GM19043 (cell line): ENCODE results near the gene PTCH1.

Experiments used
- ATAC-seq: cut with Tn5 transposase; IDR thresholded peaks from one replicate; pipeline ENCODE4 v1.9.1; 2021; ENCODE audit warnings: low read depth; ENCODE audit not compliant: unreplicated experiment

PTCH1 gene

GRCh38 chr9:95477441-95477840 lies 39.3 kb downstream of the PTCH1 start:
- no peak for ATAC-seq

DNA sequence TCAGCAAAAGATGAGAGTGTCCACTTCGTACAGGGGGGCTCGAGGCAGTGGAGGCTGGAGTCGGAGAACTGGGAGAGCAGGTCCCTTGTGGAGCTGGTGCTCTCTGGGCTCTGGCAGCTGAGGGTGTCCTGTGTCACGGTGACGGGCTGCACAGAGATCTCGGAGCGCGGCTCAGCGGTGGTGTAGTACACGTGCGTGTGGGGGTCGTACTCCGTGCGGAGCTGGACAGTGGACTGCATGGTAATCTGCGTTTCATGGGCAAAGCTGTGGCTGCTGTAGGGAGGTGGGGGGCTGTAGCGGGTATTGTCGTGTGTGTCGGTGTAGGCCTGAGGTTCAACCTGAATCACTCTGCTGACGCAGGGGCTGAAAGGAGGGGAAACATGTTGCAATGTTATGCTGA lies 48.0 kb downstream of the PTCH1 start:
- no peak for ATAC-seq

GRCh38 chr9:95465115-95465514 lies 51.7 kb downstream of the PTCH1 start:
- no peak for ATAC-seq

DNA sequence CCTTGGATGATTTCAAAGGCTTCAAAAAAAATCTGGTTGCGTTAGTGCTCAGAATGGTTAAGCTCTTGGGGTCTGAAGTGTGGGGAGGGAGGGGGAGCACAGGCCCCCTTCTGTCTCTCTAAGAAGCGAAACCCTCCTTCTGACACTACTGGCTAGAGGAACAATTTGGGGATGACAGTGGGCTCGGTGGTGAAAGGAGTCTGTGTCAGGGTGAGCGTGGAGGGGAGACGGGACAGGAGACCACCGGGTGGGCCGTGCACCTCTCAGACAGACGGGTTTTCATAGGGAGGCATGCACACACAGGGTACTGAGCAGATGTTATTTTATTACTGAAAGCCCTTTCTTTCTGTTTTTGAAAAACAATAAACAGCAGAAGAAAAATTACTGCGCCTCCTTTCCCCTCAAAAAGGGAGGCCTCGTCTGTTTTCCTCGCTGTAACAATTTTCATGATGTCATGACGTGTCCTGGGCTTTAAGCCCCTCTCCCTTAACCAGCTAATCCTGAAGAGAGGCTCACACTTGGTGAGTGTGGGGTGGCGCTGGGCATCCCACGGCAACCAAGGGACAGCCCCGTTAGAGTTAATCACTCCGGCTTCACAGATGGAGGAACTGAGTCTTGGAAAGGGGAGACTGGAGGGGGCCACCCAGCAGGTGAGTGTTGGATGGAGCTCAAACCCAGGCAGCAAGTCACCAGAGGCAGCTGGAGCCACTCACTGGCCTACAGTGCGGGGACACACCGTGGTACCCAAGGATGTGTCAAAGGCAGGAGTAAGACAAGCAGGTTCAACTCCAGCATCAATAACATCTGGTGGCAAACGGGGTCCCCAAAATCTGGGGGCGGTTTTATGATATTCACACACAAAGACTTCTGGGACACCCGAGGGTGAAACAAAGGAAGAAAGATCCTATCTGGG lies 53.4 kb downstream of the PTCH1 start:
- ATAC-seq = peak; percentile 6

DNA sequence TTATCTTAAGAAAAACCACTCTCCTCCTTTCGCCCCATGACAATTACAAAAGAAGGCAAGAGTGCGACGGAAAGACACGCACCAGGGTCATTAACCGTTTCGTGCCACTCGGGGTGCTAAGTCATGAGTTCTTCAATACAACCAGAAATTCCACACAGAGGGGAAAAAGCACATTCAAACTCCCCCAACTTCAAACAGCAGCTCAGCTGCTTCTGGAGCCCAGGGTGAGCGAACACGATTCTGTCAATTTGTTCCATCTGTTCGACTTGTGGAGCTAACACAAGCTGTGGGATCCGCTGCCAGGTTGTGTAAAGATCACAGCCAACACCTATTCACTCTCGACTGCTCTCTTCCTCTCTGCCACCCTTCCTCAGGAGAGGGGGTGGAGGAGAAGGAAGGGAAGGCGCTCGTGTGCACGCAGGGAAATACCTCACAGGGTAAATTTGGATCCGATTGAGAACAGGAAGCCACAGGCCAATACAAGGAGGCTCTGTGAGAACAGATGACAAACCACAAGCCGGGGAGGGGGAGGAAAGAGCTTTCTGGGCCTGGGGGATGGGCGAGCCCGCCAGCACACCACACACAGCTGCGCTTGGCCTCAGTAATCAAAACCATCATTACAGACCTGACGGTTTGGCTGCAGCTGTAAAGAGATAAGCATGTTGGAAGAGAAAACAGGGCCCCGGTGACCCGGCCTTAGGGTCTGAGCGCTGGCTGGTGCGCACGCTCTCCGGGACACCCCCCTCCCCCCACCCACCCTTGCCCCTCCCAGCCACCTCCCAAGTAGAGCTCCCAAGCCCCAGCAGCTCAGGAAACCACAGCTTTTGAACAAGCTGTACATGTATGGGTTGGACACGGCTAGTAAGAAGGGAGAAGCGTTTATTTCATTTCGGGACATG lies 54.3 kb downstream of the PTCH1 start:
- ATAC-seq = peak; percentile 97

DNA sequence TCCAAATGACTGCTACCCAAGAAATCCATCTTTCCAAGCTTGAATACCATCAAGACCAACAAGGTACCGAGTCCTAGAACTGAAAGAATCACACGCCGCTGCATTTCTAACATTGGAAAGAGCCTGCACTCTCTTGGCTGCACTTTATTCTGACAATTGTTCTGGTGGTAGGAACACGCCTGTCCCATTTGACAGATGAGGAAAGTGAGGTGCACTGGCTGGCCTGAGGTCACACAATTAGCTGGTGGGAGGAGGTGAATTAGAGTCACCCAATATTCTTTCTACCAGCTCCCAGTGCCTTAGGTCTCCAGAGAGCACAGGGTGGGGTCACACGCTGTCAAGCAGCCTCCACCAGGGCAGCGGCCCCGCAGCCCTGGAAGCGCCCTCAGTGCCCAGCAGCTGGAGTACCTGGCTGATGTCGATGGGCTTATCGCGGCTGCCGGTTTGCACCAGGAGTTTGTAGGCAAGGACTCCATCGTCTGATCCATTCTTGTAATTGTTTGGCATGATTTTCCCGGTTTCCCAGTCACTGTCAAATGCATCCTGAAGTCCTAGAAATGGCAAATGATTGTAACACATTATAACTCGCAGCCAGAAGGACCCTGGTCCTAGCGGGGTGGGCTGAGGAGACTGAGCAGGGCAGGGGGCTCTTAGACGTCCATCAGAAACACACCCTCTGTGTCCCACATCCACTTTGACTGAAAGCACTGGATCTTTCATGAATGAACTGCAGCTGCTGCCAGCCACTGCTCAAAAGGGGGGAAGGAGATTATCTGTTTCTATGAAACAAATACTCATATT lies 55.1 kb downstream of the PTCH1 start:
- no peak for ATAC-seq

DNA sequence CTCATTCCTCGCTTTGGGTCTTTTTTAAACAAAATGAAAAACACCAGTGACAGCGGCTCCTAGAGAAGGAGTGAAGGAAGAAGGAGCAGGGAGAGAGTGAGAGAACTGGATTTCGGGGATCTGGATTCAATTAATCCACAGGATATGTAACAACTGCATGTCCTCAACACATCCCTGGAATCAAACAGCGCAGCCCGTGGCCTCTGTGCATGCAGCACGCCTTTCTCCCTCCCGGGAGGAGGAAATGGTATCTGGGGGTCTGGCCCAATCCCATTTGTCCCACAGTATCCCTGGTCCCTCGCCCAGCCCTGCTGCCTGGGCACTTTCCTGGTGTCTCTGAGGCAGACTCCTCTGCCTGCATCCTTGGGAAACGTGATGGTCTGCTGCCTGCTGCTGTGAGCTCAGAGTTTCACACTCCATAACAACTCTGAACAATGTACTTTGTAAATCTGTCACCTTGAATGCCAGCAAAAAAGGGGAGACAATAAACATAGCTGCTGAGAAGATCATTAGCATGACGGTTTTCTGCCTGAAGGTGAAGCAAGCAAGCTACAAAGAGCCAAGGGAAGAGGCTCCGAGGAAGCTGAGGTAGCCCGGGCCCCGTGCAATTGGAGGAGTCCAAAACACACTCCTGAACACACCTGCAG lies 56.1 kb downstream of the PTCH1 start:
- ATAC-seq = no peak

DNA sequence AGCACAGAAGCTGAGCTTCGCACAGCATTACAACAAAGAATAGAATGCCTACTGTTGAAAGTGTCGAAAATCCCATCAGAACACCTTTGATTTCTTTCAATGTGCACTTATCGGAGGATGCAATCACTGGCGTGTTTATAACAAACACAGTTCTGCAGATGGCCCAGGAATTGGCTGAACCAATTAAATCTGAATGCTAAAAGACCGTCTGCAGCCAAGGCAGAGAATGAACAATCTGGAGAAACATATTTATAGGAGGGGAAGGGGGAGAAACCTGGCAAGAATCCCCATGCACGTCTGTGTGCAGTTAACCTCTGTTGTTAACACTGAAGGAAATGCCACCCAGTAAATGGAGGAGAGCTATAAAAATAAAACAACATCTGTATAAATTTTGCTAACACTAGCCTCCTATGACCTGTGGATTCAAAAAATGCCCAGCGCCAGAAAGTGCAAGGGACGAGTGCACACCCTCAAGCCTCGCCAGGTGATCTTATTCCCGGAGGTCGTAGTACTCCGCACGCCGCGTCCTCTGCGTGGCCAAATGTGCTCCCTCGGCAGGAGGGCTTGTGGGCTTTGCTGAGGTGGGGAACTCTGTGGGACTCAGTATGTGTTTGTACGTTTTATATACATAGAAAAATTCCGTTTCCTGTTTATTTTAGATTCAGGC lies 56.8 kb downstream of the PTCH1 start:
- ATAC-seq = no peak

- ATAC-seq = no peak
These were observed 57.6 kb downstream of the PTCH1 start for GRCh38 chr9:95459178-95459577.

DNA sequence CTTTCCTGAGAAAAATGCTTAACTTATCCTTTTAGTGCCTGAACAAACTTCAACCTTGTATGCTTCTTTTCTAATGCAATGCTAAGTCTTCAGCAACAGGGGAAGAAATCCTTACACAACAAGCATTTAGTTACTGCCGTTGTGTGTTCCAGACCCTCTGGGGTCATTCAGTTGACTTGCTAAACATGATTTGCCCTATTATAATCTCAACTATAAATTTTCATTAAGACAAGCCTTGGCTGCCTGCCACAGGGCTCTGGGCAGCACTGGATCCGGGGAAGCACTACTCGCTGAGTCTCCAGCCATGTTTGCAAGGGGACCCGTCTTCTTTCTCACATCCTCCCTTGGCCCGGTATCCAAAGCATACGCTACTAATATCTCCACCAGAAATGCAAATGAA lies 58.1 kb downstream of the PTCH1 start:
- no peak for ATAC-seq

GRCh38 chr9:95457769-95458168 lies 59.0 kb downstream of the PTCH1 start:
- ATAC-seq = no peak

DNA sequence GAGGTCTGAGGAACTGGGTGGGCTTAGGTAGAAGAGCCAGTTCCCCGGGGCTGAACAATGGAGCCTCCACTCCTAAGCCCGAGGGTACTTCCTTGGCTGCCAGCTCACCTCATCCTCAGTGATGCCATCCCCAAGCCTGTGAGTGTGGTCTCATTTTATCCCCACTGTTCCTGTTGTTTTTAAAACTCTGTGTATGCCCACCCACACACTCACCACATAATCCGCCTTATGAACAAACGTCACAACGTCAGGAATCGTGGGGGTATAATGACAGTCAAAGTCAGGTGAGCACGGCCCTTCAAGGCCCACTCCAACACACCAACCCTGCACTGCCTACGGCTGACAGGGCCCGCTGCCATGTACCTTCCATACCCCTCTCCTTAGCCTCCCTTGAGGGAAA lies 61.1 kb downstream of the PTCH1 start:
- no peak for ATAC-seq

DNA sequence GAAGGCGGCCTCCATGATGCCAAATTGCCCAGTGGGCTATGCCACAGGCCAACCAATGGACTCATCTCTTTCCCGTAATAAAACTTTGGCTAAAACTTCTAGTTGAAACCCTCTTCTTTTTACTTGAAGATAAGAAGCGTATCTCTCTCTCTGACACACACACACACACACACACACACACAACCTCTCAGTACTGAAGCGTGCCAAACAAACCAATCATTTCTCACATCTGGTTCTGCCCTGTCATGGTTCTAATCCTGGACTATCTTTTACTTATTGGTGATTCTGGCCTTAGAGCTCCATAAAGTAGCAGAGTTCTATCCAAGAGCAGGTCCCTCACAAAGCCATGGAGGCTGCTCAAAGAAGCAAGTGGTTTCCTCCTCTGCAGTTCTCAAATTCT lies 64.6 kb downstream of the PTCH1 start:
- no peak for ATAC-seq

- ATAC-seq = no peak
These were observed 65.7 kb downstream of the PTCH1 start for GRCh38 chr9:95451065-95451426.

DNA sequence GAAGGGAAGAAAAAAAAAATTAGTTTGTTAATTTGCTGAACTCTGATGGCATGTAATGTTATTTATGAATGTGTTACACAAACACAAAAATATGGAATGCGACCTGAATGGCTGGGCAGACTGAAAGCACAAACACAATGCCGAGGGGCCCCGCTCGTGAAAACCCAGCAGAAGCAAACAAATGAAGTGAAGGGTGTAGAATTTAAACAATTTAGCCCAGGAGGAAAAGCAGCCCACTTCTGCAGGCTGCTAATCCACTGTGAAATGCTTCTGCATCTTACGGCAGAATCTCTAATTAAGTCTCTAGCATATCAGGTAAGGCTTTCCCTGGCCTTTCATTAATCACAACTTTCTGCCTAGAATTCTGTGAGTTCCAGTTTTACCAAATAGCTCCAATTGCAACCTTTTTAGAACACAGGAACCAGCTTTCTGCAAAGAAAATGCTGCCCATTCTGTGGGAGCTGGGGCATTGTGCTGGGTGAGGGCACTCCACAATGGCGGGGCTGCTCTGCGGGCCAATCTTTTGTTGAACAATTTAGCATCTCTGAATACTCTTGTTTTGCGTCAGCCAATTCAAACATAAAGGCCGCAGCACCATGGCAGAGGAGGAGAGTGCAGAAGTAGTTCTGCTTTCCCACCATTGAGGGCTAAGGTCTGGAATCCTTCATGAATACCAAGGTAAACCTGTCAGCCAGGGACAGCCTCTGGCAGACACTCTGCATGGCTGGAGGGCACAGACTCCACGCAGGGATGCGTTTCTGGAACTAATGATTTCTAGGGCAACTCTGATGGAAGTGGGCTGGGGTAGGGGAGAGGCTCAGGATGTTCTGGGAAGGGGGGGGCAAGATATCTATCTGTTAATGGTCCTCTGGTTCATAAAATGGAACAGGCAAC lies 66.4 kb downstream of the PTCH1 start:
- ATAC-seq = no peak

GRCh38 chr9:95449016-95449415 lies 67.8 kb downstream of the PTCH1 start:
- ATAC-seq = no peak

GRCh38 chr9:95447660-95448420 lies 68.9 kb downstream of the PTCH1 start:
- ATAC-seq = no peak

DNA sequence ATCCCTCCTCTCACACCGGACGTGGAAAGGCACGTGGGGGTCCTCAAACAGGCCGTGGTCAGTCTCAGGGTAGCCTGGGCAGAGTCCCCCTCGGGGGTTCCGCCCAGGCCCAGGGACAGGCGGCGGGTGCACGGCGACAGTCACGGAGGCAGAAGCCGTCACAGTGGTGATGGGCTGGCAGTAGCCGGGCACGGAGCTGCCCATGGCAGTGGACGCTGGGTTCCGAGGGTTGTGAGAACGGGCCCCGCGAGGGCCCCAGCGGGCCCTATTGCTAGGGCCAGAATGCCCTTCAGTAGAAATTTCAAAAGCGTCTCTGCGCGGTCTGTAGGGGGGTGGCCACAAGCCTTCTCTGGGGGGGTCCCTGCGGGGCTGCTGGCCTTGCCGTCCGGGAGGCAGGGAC lies 69.8 kb downstream of the PTCH1 start:
- ATAC-seq = no peak
